SK-N-SH (cell line): ENCODE measurements around the gene CEP43.

Experiments
- CTCF ChIP-seq: fragments of 200-600 bp; sonication (generic); IDR thresholded peaks from 2 replicates; pipeline ENCODE4 v1.6.1; 2017; ENCODE audit warnings: antibody characterized with exemption, mild to moderate bottlenecking, moderate library complexity
- USF2 ChIP-seq: fragments of 150-350 bp; IDR thresholded peaks from 2 replicates; pipeline ENCODE4 v1.6.1; 2017; ENCODE audit warnings: antibody characterized with exemption, low read length, low read depth, borderline replicate concordance

- TF ChIP-seq CTCF (no peak), USF2 (no peak)
These were observed 41.5 kb upstream of the CEP43 start for GRCh38 chr6:166957805-166958076.
